ENCODE measurements around the gene PKNOX2.

GRCh38 chr11:125381499-125382044 is 217.0 kb downstream of the PKNOX2 start:
- no peak for TF ChIP-seq CTCF (IDR thresholded peaks at IDR 0.05 in 8 of 11, conservative IDR thresholded peaks at IDR 0.05 in 3 of 11)
- no peak for TF ChIP-seq POLR2A (IDR thresholded peaks at IDR 0.05)
- no peak for TF ChIP-seq POLR2AphosphoS5 (IDR thresholded peaks at IDR 0.05)
